H1 (cell line): ENCODE measurements around the gene APC2. TPM values are rescaled to one million over a fixed set of nuclear protein-coding genes. Genes with fewer than 3 reads are reported as not detected.

ENCODE experiments used
- CTCF ChIA-PET: fragments of 300-600 bp; sonication (Branson Sonifier 250); formaldehyde crosslinking; loops from one replicate; lab custom pipeline; 2021; ENCODE audit not compliant: partially characterized antibody; lab: Charles Lee
- POLR2A ChIA-PET: fragments of 300-600 bp; sonication (Branson Sonifier 250); formaldehyde crosslinking; loops from one replicate; lab custom pipeline; 2021; ENCODE audit warnings: inconsistent platforms; ENCODE audit not compliant: partially characterized antibody; lab: Charles Lee
- DNase-seq, 2 experiments: peaks; one replicate each; pipeline versions ENCODE4 v3.0.0 to v3.0.0-alpha.2; 2010 to 2022; ENCODE audit warnings: low spot score in 2 of 2, low read depth in 1 of 2, mixed read lengths in 1 of 2
- FAIRE-seq: peaks from 2 replicates; lab custom pipeline; 2011; peaks lifted over from hg19 to GRCh38; lab: Jason Lieb, UNC
- H2AFZ ChIP-seq: 2 replicates; pipeline ENCODE4 v1.8.1; 2012; ENCODE audit warnings: low read length, inconsistent platforms
- H2AK5ac ChIP-seq: 2 replicates; pipeline ENCODE4 v1.6.1; 2013; ENCODE audit warnings: low read depth, low read length
- H2BK120ac ChIP-seq: replicated peaks from 2 replicates; pipeline ENCODE3; 2013; ENCODE audit warnings: low read depth, low read length, inconsistent platforms
- H2BK12ac ChIP-seq: 2 replicates; pipeline ENCODE4 v1.6.1; 2013; ENCODE audit warnings: low read depth, low read length
- H2BK15ac ChIP-seq: 2 replicates; pipeline ENCODE4 v1.6.1; 2013; ENCODE audit warnings: low read length
- H2BK20ac ChIP-seq: 2 replicates; pipeline ENCODE4 v1.6.1; 2013; ENCODE audit warnings: low read length
- H2BK5ac ChIP-seq: 2 replicates; pipeline ENCODE4 v1.6.1; 2013; ENCODE audit warnings: low read depth, low read length
- H3K14ac ChIP-seq: 2 replicates; pipeline ENCODE4 v1.6.1; 2013; ENCODE audit warnings: inconsistent platforms; ENCODE audit not compliant: insufficient read length
- H3K18ac ChIP-seq: 2 replicates; pipeline ENCODE4 v1.6.1; 2013; ENCODE audit warnings: low read length; ENCODE audit errors: extremely low read depth
- H3K23ac ChIP-seq: 2 replicates; pipeline ENCODE4 v1.6.1; 2013; ENCODE audit warnings: inconsistent platforms; ENCODE audit not compliant: insufficient read length
- H3K23me2 ChIP-seq: 2 replicates; pipeline ENCODE4 v1.6.1; 2013; ENCODE audit warnings: low read depth, low read length
- H3K27ac ChIP-seq: 2 replicates; pipeline ENCODE4 v1.6.1; 2011; ENCODE audit warnings: low read depth, low read length, inconsistent platforms
- H3K27me3 ChIP-seq, 4 experiments: replicated peaks in 1 of 4; 1 replicate in 1 of 4; 2 replicates in 3 of 4; pipeline versions ENCODE4 v1.6.1 to v1.8.1; 2011 to 2013; ENCODE audit warnings: low read length in 3 of 4, mild to moderate bottlenecking in 3 of 4, inconsistent platforms in 2 of 4, mixed read lengths in 2 of 4, moderate library complexity in 1 of 4; ENCODE audit not compliant: control insufficient read depth in 3 of 4, insufficient read depth in 3 of 4; ENCODE audit errors: extremely low read depth in 1 of 4
- H3K36me3 ChIP-seq, 4 experiments: 2 replicates each; pipeline versions ENCODE4 v1.6.1 to v1.8.1; 2011 to 2013; ENCODE audit warnings: mild to moderate bottlenecking in 4 of 4, low read length in 3 of 4, moderate library complexity in 2 of 4, control low read depth in 1 of 4, inconsistent platforms in 1 of 4; ENCODE audit not compliant: insufficient read depth in 4 of 4, control insufficient read depth in 2 of 4
- H3K4ac ChIP-seq: replicated peaks from 2 replicates; pipeline ENCODE3; 2013; ENCODE audit warnings: low read length, low read depth, mixed read lengths, inconsistent platforms; ENCODE audit not compliant: insufficient read length
- H3K4me1 ChIP-seq, 4 experiments: replicated peaks in 1 of 4; 1 replicate in 1 of 4; 2 replicates in 3 of 4; pipeline versions ENCODE4 v1.6.1 to v1.8.1; 2011 to 2013; ENCODE audit warnings: low read length in 3 of 4, inconsistent platforms in 2 of 4, mixed read lengths in 1 of 4; ENCODE audit not compliant: insufficient read depth in 4 of 4, control insufficient read depth in 3 of 4
- H3K4me2 ChIP-seq, 2 experiments: 2 replicates each; pipeline versions ENCODE4 v1.6.1 to v1.8.1; 2011 to 2013; ENCODE audit warnings: low read depth in 2 of 2, low read length in 2 of 2, control low read depth in 1 of 2, inconsistent platforms in 1 of 2, mild to moderate bottlenecking in 1 of 2; ENCODE audit not compliant: insufficient read depth in 1 of 2
- H3K4me3 ChIP-seq, 4 experiments: fragments of 200-600, 300-600 bp in 1 of 4; sonication (generic), shearing (Covaris generic), sonication (Bioruptor Twin) in 1 of 4; 2 replicates each; pipeline versions ENCODE4 v1.5.1 to v1.8.1; 2011 to 2016; ENCODE audit warnings: low read length in 4 of 4, low read depth in 3 of 4, control low read depth in 2 of 4, inconsistent platforms in 2 of 4, mild to moderate bottlenecking in 2 of 4, mixed read lengths in 1 of 4, moderate library complexity in 1 of 4; ENCODE audit not compliant: insufficient read depth in 2 of 4; ENCODE audit errors: extremely low read depth in 1 of 4
- H3K56ac ChIP-seq: replicated peaks from 2 replicates; pipeline ENCODE3; 2013; ENCODE audit warnings: low read depth, mild to moderate bottlenecking, mixed read lengths, low read length, inconsistent platforms; ENCODE audit not compliant: insufficient read length
- H3K79me1 ChIP-seq: 2 replicates; pipeline ENCODE4 v1.6.1; 2013; ENCODE audit warnings: low read depth, low read length, control low read depth
- H3K79me2 ChIP-seq, 2 experiments: 2 replicates each; pipeline versions ENCODE4 v1.6.1 to v1.8.1; 2012 to 2013; ENCODE audit warnings: low read length in 2 of 2, mild to moderate bottlenecking in 2 of 2, inconsistent platforms in 1 of 2; ENCODE audit not compliant: insufficient read depth in 2 of 2, control insufficient read depth in 1 of 2
- H3K9ac ChIP-seq, 4 experiments: replicated peaks in 1 of 4; 1 replicate in 1 of 4; 2 replicates in 3 of 4; pipeline versions ENCODE4 v1.6.1 to v1.8.1; 2011 to 2013; ENCODE audit warnings: low read depth in 3 of 4, low read length in 3 of 4, control low read depth in 2 of 4, mild to moderate bottlenecking in 2 of 4, moderate library complexity in 2 of 4, inconsistent platforms in 1 of 4; ENCODE audit errors: extremely low read depth in 1 of 4
- H3K9me3 ChIP-seq, 2 experiments: 2 replicates each; pipeline versions ENCODE4 v1.6.1 to v1.8.1; 2012 to 2013; ENCODE audit warnings: mild to moderate bottlenecking in 2 of 2, moderate library complexity in 2 of 2, control low read depth in 1 of 2, inconsistent platforms in 1 of 2, low read depth in 1 of 2, low read length in 1 of 2, mixed read lengths in 1 of 2; ENCODE audit not compliant: insufficient read depth in 2 of 2
- H4K20me1 ChIP-seq, 2 experiments: replicated peaks in 1 of 2; 2 replicates each; pipeline versions ENCODE3 to v1.8.1; 2011 to 2013; ENCODE audit warnings: inconsistent platforms in 2 of 2, low read length in 2 of 2, mild to moderate bottlenecking in 1 of 2; ENCODE audit not compliant: insufficient read depth in 2 of 2, control insufficient read depth in 1 of 2
- H4K5ac ChIP-seq: 2 replicates; pipeline ENCODE4 v1.6.1; 2013; ENCODE audit warnings: low read length, low read depth, mixed read lengths, inconsistent platforms; ENCODE audit not compliant: insufficient read length
- H4K8ac ChIP-seq: 2 replicates; pipeline ENCODE4 v1.8.0; 2013; ENCODE audit warnings: mild to moderate bottlenecking, moderate library complexity, low read length, inconsistent platforms; ENCODE audit not compliant: insufficient read depth; ENCODE audit errors: extremely low read depth
- H4K91ac ChIP-seq: replicated peaks from 2 replicates; pipeline ENCODE3; 2013; ENCODE audit warnings: low read length, mixed read lengths, inconsistent platforms; ENCODE audit not compliant: insufficient read length
- CHD2 ChIP-seq: IDR thresholded peaks from 2 replicates; pipeline ENCODE4 v1.6.1; 2012; ENCODE audit warnings: low read length, improper control_type of control experiment
- EZH2 ChIP-seq: fragments of 200-600 bp; sonication (generic); IDR thresholded peaks from 2 replicates; pipeline ENCODE4 v1.7.1; 2012; ENCODE audit warnings: low read depth, mild to moderate bottlenecking, moderate library complexity, low read length, inconsistent platforms; ENCODE audit not compliant: severe bottlenecking
- HDAC2 ChIP-seq, 2 experiments: fragments of 300-600 bp in 1 of 2; sonication (generic) in 1 of 2; IDR thresholded peaks; 2 replicates each; pipeline ENCODE4 v1.6.1; 2011 to 2012; ENCODE audit warnings: low read depth in 2 of 2, low read length in 2 of 2, mild to moderate bottlenecking in 2 of 2, moderate library complexity in 2 of 2, borderline replicate concordance in 1 of 2, inconsistent platforms in 1 of 2
- HDAC6 ChIP-seq: IDR thresholded peaks from one replicate; pipeline ENCODE4 v1.7.1; 2012; ENCODE audit warnings: low read depth, mild to moderate bottlenecking, inconsistent platforms, low read length, moderate library complexity
- KDM4A ChIP-seq: IDR thresholded peaks from one replicate; pipeline ENCODE4 v1.7.1; 2012; ENCODE audit warnings: low read depth, mild to moderate bottlenecking, moderate library complexity, low read length, inconsistent platforms; ENCODE audit not compliant: severe bottlenecking
- MAFK ChIP-seq: IDR thresholded peaks from 2 replicates; pipeline ENCODE4 v1.6.1; 2012; ENCODE audit warnings: low read depth, mild to moderate bottlenecking, improper control_type of control experiment, low read length
- POU5F1 ChIP-seq: IDR thresholded peaks from 2 replicates; pipeline ENCODE4 v1.6.1; 2011; ENCODE audit warnings: low read depth, mild to moderate bottlenecking, low read length, moderate library complexity
- RAD21 ChIP-seq, 2 experiments: IDR thresholded peaks in 1 of 2; conservative IDR thresholded peaks in 1 of 2; 2 replicates each; pipeline ENCODE4 v1.6.1; 2011; ENCODE audit warnings: low read depth in 2 of 2, low read length in 2 of 2, improper control_type of control experiment in 1 of 2, inconsistent platforms in 1 of 2, mild to moderate bottlenecking in 1 of 2, moderate library complexity in 1 of 2
- WGBS, 2 experiments: shearing (Covaris generic) in 1 of 2; methylation state at CpG; one replicate each; pipeline versions ENCODE4 v1.1.6 to v1.1.7; 2013 to 2015; ENCODE audit warnings: low lambda C conversion rate in 2 of 2, mixed read lengths in 2 of 2, inconsistent platforms in 1 of 2, low coverage in 1 of 2, missing lambda C conversion rate in 1 of 2; ENCODE audit not compliant: insufficient replicate concordance in 2 of 2, insufficient coverage in 1 of 2, insufficient read length in 1 of 2; ENCODE audit errors: extremely low coverage in 1 of 2, missing lambda C conversion rate in 1 of 2; 5-methylcytosine and 5-hydroxymethylcytosine counted together
- polyA plus RNA-seq, 7 experiments: library from polyadenylated mRNA; depleted of rRNA in 3 of 7; stranded (reverse) in 5 of 7; unstranded in 2 of 7; fragments of >200 nt in 5 of 7; fragments of 200-250 nt in 2 of 7; gene quantifications; 1 replicate in 5 of 7; 2 replicates in 1 of 7; 4 replicates in 1 of 7; pipeline versions ENCODE4 v1.2.1 to v1.2.3, GENCODE V29; 2011 to 2013; ENCODE audit warnings: missing spikeins in 2 of 7, mixed read lengths in 2 of 7
- total RNA-seq: library from RNA; stranded (reverse); fragmentation: NEBNext Ultra II Directional; extraction: Animal tissue kit (Norgen Biotek cat#: 25700); gene quantifications from 2 replicates; pipeline ENCODE4 v1.2.1, GENCODE V29; 2021
- TF ChIP-seq, protein P1 (sequence below): IDR thresholded peaks from 2 replicates; pipeline ENCODE4 v1.6.1; 2012; ENCODE audit warnings: inconsistent platforms
- TF ChIP-seq, protein P2 (sequence below): IDR thresholded peaks from 2 replicates; pipeline ENCODE4 v1.6.1; 2012; ENCODE audit warnings: inconsistent platforms

Gene APC2
- total and polyA plus RNA-seq, 2 of the 8 experiments (the other 6 are each of a cell fraction or from before 2014, with no cell fraction given), result 1.3 to 4.1 TPM

DNA sequence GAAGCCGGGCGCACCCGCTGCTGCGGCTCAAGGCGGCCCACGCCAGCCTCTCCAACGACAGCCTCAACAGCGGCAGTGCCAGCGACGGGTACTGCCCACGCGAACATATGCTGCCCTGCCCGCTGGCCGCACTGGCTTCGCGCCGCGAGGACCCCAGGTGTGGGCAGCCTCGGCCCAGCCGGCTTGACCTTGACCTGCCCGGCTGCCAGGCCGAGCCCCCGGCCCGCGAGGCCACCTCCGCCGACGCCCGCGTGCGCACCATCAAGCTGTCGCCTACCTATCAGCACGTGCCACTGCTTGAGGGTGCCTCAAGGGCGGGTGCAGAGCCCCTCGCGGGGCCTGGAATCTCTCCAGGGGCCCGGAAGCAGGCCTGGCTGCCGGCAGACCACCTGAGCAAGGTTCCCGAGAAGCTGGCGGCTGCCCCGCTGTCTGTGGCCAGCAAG, 16.1 kb downstream of the APC2 start:
- peak overlapping the region; percentile 68 to 86; a peak in 3 of 4 replicates for H3K4me2 ChIP-seq
- POLR2A ChIA-PET, result interaction anchor here (0.7 to 5.5 kb wide), 14 partner anchors 9 to 395 kb away, joined by 3 to 72 read pairs (median 4); partner anchors contain the start of genes APC2, CIRBP and REEP6
- H2AFZ ChIP-seq, result no peak overlapping the region

More for the DNA sequence above, 16.1 kb downstream of the APC2 start:
- H3K79me2 ChIP-seq, result no peaks in the 10 kb centered on the region
- CTCF ChIA-PET, result interaction anchor here (0.6 to 5.5 kb wide), 18 partner anchors 8 to 80 kb away, joined by 3 to 53 read pairs (median 4); partner anchors contain the start of gene REEP6
- H2BK12ac ChIP-seq, result no peak overlapping the region; the same call in 1 of the 2 replicates
- H2AK5ac ChIP-seq, result no peak overlapping the region
- H3K27me3 ChIP-seq, result peaks cover 57 to 71% (median 70%) of the 10 kb centered on the region in 4 experiments
- FAIRE-seq, result no peak
- 54% methylated on average over 35 of the region's 41 CpGs; no CpG with 5 or more reads in 1 of the 2 experiments for WGBS, 2 experiments
- peaks cover 0 to 7% of the 10 kb centered on the region in 2 experiments; a peak in 1 of 4 replicates for H3K9me3 ChIP-seq
- H4K5ac ChIP-seq, result no peak overlapping the region
- peaks cover 0 to 41% (median 0%) of the 10 kb centered on the region in 4 experiments; a peak in 2 of 8 replicates for H3K36me3 ChIP-seq
- no peak overlapping the region for H2BK120ac ChIP-seq
- H3K79me1 ChIP-seq, result no peaks in the 10 kb centered on the region
- no peak overlapping the region for H4K91ac ChIP-seq
- H3K4ac ChIP-seq, result no peak overlapping the region
- H3K23ac ChIP-seq, result no peak overlapping the region
- TF ChIP-seq POU5F1, result no peak
- no peak for TF ChIP-seq EZH2
- no peak for TF ChIP-seq HDAC6
- 0 out of 4 replicates have a peak, but pooled peaks of 1 of the 2 experiments have one; percentile 10 for TF ChIP-seq HDAC2 (IDR thresholded peaks at IDR 0.05; ENCODE audit: borderline replicate concordance in 1 of 2, low read depth in 2 of 2, low read length in 2 of 2)
- no peak for TF ChIP-seq MAFK
- no peak for TF ChIP-seq KDM4A
- TF ChIP-seq, protein P1, sequence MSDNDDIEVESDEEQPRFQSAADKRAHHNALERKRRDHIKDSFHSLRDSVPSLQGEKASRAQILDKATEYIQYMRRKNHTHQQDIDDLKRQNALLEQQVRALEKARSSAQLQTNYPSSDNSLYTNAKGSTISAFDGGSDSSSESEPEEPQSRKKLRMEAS, result peak; percentile 8; the same call in 1 of the 2 replicates
- no peak for TF ChIP-seq RAD21 (IDR thresholded peaks at IDR 0.05 in 1 of 2, conservative IDR thresholded peaks at IDR 0.05 in 1 of 2; ENCODE audit: low read depth in 2 of 2, low read length in 2 of 2)
- TF ChIP-seq CHD2, result no peak
- TF ChIP-seq, protein P2, sequence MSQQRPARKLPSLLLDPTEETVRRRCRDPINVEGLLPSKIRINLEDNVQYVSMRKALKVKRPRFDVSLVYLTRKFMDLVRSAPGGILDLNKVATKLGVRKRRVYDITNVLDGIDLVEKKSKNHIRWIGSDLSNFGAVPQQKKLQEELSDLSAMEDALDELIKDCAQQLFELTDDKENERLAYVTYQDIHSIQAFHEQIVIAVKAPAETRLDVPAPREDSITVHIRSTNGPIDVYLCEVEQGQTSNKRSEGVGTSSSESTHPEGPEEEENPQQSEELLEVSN, result peak; percentile 50
- TF ChIP-seq, all 59 proteins: peak for 3
- Histone ChIP-seq H3K27ac (no peak overlapping the region), H2BK15ac (no peak overlapping the region), H3K4me1 (peaks cover 0 to 44% (median 22%) of the 10 kb centered on the region in 4 experiments; a peak in 5 of 7 replicates), H4K8ac (no peak overlapping the region), H3K14ac (no peak overlapping the region), H3K56ac (no peak overlapping the region), H2BK20ac (no peak overlapping the region), H3K9ac (no peak overlapping the region), H2BK5ac (no peak overlapping the region), H4K20me1 (peaks cover 10 to 31% of the 10 kb centered on the region in 2 experiments), H3K23me2 (peaks cover 11% of the 10 kb centered on the region; the same call in 1 of the 2 replicates), H3K4me3 (peak overlapping the region in 1 of 4 experiments; percentile 51; a peak in 2 of 8 replicates), H3K18ac (no peak overlapping the region)
- DNase-seq, result peak in 1 of 2 experiments; percentile 63
